GM10266 (cell line): Measurements from ENCODE around the gene PTPN11.
"Not testable (repeated sequence)": the region's sequence is repeated elsewhere in the genome, so short reads cannot be mapped to it uniquely, and the experiment has no call there.

ENCODE experiments used
- DNase-seq: peaks from one replicate; pipeline ENCODE4 v3.0.0; 2012; ENCODE audit errors: extremely low spot score
- CTCF ChIP-seq: IDR thresholded peaks from 2 replicates; pipeline ENCODE4 v1.5.1; 2012; ENCODE audit warnings: mild to moderate bottlenecking, low read depth; ENCODE audit not compliant: control insufficient read depth, insufficient read depth; ENCODE audit errors: missing control alignments

PTPN11 gene

GRCh38 chr12:112401054-112401453 is 17.7 kb upstream of the PTPN11 start:
- DNase-seq: no peak
- no peak for TF ChIP-seq CTCF

- no peak for TF ChIP-seq CTCF
- DNase-seq: no peak
Measured at GRCh38 chr12:112401903-112402498, 16.7 kb upstream of the PTPN11 start.

GRCh38 chr12:112406519-112407488 is 11.9 kb upstream of the PTPN11 start:
- no peak for TF ChIP-seq CTCF
- no peak for DNase-seq

- not testable (repeated sequence) for DNase-seq
Measured at GRCh38 chr12:112407683-112408082, 11.1 kb upstream of the PTPN11 start.

GRCh38 chr12:112408621-112409020 is 10.1 kb upstream of the PTPN11 start:
- no peak for TF ChIP-seq CTCF
- no peak for DNase-seq

GRCh38 chr12:112409064-112409905 is 9.5 kb upstream of the PTPN11 start, which contains the start of gene RPL6:
Gene RPL6 (minus strand): TSS chr12:112409605. CDS start chr12:112408656, 949 bp downstream.
- no peak for TF ChIP-seq CTCF
- DNase-seq: peak; percentile 86

GRCh38 chr12:112409906-112410244 is 8.9 kb upstream of the PTPN11 start:
- no peak for DNase-seq
- TF ChIP-seq CTCF: no peak
